ENCODE results near the gene TBC1D22A.

GRCh38 chr22:47219789-47220188 is 457.3 kb downstream of the TBC1D22A start:
- TF ChIP-seq CTCF (IDR thresholded peaks at IDR 0.05; ENCODE audit: low read length): no peak
- no peak for TF ChIP-seq EZH2 (IDR thresholded peaks at IDR 0.05; ENCODE audit: borderline replicate concordance, low read length)
